NCI-H2107 treated with DMSO at 0.1 percent for 48 hours (cell line): ENCODE measurements around the gene ME3.
"Not testable (repeated sequence)": the region's sequence is repeated elsewhere in the genome, so short reads cannot be mapped to it uniquely, and the experiment has no call there.

Experiments
- DNase-seq: peaks from one replicate; lab custom pipeline; 2025; ENCODE audit not compliant: unreplicated experiment; lab: John Stamatoyannopoulos, UW

ME3 gene

GRCh38 chr11:86666193-86666592 is 6.2 kb downstream of the ME3 start:
- no peak for DNase-seq

DNA sequence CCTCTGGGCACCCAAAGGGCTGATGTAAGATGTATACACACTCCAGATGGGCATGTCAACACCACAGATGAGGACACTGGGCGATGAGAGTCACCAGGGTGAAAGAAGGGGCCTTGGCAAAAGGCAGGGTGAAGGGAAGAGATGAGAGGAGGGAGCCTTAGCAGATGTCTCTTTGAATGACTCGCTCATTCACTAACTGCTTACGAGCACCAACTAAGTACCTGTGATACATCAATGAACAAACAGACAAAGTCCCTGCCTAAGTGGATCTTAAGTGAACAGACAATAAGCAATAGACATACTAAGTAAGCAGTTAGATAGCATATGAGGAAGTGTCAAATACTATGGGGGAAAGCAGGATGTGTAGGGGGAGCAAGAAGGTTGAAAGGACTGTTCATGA is 7.5 kb downstream of the ME3 start:
- no peak for DNase-seq

- DNase-seq, result no peak
These were observed 8.7 kb downstream of the ME3 start for GRCh38 chr11:86663761-86664160.

GRCh38 chr11:86663291-86663690 is 9.1 kb downstream of the ME3 start:
- DNase-seq, result no peak

DNA sequence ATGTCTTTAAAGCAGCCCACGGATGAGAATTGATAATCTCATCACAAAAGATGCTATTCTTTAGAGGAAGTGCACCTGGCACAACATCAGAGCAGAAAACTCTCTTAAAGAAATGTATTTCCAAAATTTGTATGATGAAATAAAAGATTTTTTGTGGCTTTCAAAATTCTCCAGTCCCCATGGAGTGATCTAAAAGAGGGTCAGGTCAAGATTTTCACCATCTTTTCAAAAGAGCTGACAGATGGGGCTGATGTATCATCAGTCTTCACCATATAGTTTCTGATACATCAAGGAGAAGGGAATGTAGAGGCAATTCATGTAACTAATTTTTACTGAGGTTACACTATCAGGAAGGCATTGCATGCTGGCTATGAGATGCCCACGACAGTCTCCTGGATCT is 11.7 kb downstream of the ME3 start:
- DNase-seq, result no peak

DNA sequence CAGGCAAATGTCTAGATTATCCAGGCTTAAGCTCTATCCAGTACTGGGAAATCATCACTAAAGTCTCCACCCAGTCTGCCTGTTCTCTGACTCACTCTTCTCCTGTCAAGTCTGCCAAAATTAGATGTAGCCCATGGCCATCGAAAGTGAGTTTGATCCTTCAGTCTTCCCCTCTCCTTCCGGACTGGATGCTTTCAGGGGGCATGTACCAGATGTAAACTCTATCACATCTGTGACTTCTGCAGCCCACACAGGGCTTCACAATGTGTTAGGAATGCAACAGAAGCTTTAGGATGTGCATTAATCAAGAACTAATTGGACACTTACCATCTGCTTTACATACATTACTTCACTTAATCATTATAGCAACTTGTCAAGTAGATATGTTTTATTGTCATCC is 12.3 kb downstream of the ME3 start:
- no peak for DNase-seq

DNA sequence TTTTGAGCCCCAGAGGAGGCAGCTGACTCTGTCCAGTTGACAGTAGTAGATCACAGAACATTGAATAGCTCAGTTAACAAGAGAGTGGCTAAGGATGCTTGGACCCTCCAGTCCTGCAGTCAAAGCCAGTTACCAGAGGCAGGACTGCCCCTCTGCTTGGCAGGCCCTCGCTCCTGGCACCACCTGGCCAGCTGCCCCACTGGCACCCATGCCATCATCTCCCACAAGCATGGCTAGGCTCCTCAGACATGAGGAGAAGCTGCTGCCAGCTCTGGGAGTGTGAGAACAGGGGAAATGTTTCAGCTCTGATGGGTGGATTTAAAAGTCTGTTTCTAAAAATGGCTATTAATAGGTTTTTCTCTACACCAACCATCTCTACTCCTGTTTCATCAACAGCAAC is 13.9 kb downstream of the ME3 start:
- DNase-seq, result no peak

GRCh38 chr11:86645212-86645611 is 27.2 kb downstream of the ME3 start:
- not testable (repeated sequence) for DNase-seq

DNA sequence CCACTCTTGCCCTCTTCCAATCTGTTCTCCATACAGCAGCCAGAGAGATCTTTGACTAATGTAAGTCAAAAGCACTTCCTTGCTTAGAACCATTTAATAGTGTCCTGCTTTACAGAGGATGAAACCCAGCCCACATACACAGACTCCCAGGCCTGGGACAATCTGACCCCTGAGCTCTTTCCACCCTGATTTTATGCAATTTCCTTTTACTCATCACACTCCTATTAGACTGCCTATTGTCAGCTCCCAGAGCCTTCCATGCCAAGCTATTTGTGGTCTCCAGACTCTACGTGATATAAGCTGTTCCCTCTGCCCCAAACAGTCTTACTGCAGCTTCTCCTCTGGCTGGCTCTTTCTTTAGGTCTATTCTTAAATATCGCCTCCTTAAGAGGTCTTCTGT is 28.1 kb downstream of the ME3 start:
- no peak for DNase-seq

GRCh38 chr11:86641537-86642261 is 30.7 kb downstream of the ME3 start:
- no peak for DNase-seq

GRCh38 chr11:86639137-86639536 is 33.3 kb downstream of the ME3 start:
- DNase-seq, result no peak

- DNase-seq, result no peak
These were observed 33.7 kb downstream of the ME3 start for GRCh38 chr11:86638673-86639072.

- no peak for DNase-seq
These were observed 34.4 kb downstream of the ME3 start for GRCh38 chr11:86637988-86638387.

- no peak for DNase-seq
These were observed 36.1 kb downstream of the ME3 start for GRCh38 chr11:86636275-86636674.

- DNase-seq, result no peak
These were observed 39.7 kb downstream of the ME3 start for GRCh38 chr11:86632499-86633269.

DNA sequence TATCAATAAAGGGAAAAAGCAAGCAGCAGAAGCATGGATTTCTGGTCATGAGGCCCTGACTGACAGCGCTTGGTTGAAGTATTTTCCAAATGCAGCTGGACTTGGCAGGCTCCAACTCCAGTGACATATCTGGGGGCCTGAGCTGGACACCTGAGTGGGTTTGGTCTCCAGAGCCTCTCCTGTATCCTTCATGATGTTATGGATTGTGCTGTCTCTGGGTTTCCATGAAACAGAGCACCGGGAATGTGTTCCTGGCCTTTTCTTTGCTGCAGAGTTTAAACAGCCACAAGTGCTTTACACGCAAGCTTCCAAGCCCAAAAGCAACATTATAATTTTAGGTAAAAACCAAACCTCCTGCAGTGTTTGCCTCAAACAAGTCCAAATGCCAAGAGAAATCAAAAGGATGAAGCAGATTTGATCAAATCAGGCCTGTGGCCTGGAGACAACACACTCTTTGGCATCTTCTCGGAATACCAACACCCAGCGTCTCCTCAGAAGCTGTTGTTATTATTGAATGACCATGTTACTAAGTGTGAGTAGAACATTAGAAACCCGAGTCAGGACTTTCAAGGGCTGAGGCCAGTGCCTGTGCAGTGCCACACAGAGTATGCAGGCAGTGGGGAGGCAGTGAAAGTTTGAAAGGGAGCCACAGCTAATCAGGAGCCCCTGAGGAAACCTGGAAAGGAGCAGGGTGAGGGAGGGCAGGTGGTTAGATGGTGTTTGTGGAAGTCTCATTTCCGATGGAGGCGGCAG is 42.0 kb downstream of the ME3 start:
- no peak for DNase-seq

GRCh38 chr11:86629045-86629706 is 43.2 kb downstream of the ME3 start:
- DNase-seq, result no peak

- no peak for DNase-seq
These were observed 44.5 kb downstream of the ME3 start for GRCh38 chr11:86627776-86628455.

- no peak for DNase-seq
These were observed 46.4 kb downstream of the ME3 start for GRCh38 chr11:86625981-86626380.

GRCh38 chr11:86625544-86625943 is 46.9 kb downstream of the ME3 start:
- no peak for DNase-seq

DNA sequence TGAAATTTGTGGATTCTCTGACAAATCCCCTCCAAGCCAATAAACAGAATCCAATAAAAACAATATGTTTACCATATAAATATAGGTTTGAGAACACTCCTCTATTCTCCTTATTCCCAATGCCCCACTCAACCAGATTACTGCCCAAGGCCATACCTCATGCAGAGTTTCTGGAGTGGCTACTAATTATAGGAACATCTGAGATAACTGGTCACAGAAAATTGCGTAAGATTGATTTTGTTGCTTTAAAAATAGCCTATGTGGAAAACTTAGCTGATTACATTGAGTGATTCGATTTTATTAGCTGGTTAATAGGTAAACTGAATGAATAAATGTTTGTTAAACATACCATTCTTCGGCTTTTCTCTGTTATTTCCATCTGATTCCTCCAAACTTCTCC is 48.0 kb downstream of the ME3 start:
- no peak for DNase-seq
